Activated B cell treated with CpG ODN at 0.5 μM for 24 hours (primary cell): Measurements from ENCODE around the gene MAG. TPM values are rescaled to one million over a fixed set of nuclear protein-coding genes. Genes with fewer than 3 reads are reported as not detected.

Experiments
- ATAC-seq: fragments of 200-7000 bp; cut with Tn5 transposase; one replicate; pipeline ENCODE4 v1.10.0; 2021; ENCODE audit warnings: low read depth, mild to moderate bottlenecking, moderate library complexity
- CTCF ChIA-PET: fragments of 350-600 bp; sonication (Branson Sonifier 250); formaldehyde crosslinking; loops from one replicate; lab custom pipeline; 2021; ENCODE audit warnings: antibody characterized with exemption; lab: Charles Lee
- POLR2A ChIA-PET: fragments of 350-600 bp; sonication (Branson Sonifier 250); formaldehyde crosslinking; loops from one replicate; lab custom pipeline; 2021; ENCODE audit warnings: antibody characterized with exemption; lab: Charles Lee
- DNase-seq: peaks from one replicate; pipeline ENCODE4 v3.0.0; 2022
- H3K27ac Mint-ChIP-seq: one replicate; pipeline ENCODE4 v1.8.0; 2020; ENCODE audit warnings: mixed read lengths
- H3K27me3 Mint-ChIP-seq: one replicate; pipeline ENCODE4 v1.8.0; 2021; ENCODE audit warnings: mixed read lengths
- H3K36me3 Mint-ChIP-seq: one replicate; pipeline ENCODE4 v1.8.0; 2021; ENCODE audit warnings: low read depth, mixed read lengths
- H3K4me1 Mint-ChIP-seq: one replicate; pipeline ENCODE4 v1.8.0; 2021; ENCODE audit warnings: mixed read lengths
- H3K4me3 Mint-ChIP-seq: one replicate; pipeline ENCODE4 v1.8.0; 2020; ENCODE audit warnings: mild to moderate bottlenecking, mixed read lengths
- H3K9me3 Mint-ChIP-seq: one replicate; pipeline ENCODE4 v1.8.0; 2020; ENCODE audit warnings: mixed read lengths
- intact Hi-C: fragments of 100-400 bp; cut with micrococcal nuclease; formaldehyde crosslinking; loops from one replicate; pipeline ENCODE4 v1.15.1; 2024
- total RNA-seq: library from RNA; stranded (reverse); gene quantifications from 2 replicates; pipeline ENCODE4 v1.2.3, GENCODE V29; 2022
- TF ChIP-seq, protein P1 (sequence below): fragments of 200-600 bp; IDR thresholded peaks from one replicate; pipeline ENCODE4 v1.8.0; 2022; ENCODE audit warnings: antibody characterized with exemption, mild to moderate bottlenecking

Gene MAG
- total RNA-seq, 1 donor from 2014 or later, result 0.31 TPM

DNA sequence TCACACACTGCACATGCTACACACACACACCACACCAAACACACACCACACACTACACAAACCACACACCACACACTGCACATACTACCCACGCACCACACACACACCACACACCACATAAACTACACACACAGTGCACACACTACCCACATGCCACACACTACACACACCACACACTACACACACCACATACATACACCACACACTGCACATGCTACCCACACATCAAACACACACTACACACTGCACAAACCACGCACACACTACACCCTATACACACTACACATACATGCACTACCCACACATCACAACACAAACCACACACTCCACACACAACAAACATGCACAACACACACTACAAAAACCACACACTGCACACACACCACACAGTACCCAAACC, 6.0 kb downstream of the MAG start:
- no peaks in the 10 kb centered on the region for H3K9me3 Mint-ChIP-seq

DNA sequence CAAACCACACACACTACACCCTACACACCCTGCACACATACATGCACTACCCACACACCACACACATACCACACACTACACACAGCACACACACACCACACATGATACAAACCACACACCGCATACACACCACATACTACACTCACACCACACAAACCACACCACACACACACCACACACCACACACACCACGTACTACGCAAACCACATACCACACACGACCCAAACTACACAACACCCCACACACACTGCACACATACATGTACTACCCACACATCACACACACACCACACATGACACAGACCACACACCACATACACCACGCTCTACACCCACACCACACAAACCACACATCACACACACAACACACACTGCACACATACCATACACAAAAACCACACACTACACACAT, 6.6 kb downstream of the MAG start:
- Mint-ChIP-seq H3K27me3 (no peaks in the 10 kb centered on the region), H3K4me3 (no peak overlapping the region), H3K4me1 (peaks cover 9% of the 10 kb centered on the region), H3K9me3 (no peaks in the 10 kb centered on the region), H3K36me3 (no peaks in the 10 kb centered on the region), H3K27ac (no peak overlapping the region)
- POLR2A ChIA-PET, result no interaction called here
- CTCF ChIA-PET, result no interaction called here
- no peak for DNase-seq
- intact Hi-C loops, result loop anchor here (5.0 kb wide), 1 partner anchor 34 kb away; no protein-coding TSS in a partner anchor
- TF ChIP-seq, protein P1, sequence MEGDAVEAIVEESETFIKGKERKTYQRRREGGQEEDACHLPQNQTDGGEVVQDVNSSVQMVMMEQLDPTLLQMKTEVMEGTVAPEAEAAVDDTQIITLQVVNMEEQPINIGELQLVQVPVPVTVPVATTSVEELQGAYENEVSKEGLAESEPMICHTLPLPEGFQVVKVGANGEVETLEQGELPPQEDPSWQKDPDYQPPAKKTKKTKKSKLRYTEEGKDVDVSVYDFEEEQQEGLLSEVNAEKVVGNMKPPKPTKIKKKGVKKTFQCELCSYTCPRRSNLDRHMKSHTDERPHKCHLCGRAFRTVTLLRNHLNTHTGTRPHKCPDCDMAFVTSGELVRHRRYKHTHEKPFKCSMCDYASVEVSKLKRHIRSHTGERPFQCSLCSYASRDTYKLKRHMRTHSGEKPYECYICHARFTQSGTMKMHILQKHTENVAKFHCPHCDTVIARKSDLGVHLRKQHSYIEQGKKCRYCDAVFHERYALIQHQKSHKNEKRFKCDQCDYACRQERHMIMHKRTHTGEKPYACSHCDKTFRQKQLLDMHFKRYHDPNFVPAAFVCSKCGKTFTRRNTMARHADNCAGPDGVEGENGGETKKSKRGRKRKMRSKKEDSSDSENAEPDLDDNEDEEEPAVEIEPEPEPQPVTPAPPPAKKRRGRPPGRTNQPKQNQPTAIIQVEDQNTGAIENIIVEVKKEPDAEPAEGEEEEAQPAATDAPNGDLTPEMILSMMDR, result no peak
- ATAC-seq, result no peak

More for the DNA sequence above, 6.0 kb downstream of the MAG start:
- H3K4me3 Mint-ChIP-seq, result no peak overlapping the region
- no peak for ATAC-seq
- intact Hi-C loops, result loop anchor here (5.0 kb wide), 1 partner anchor 34 kb away; no protein-coding TSS in a partner anchor
- no peaks in the 10 kb centered on the region for H3K36me3 Mint-ChIP-seq
- POLR2A ChIA-PET, result no interaction called here
- no peaks in the 10 kb centered on the region for H3K27me3 Mint-ChIP-seq
- DNase-seq, result no peak
- no peak overlapping the region for H3K27ac Mint-ChIP-seq
- TF ChIP-seq, protein P1, result no peak
- CTCF ChIA-PET, result no interaction called here
- H3K4me1 Mint-ChIP-seq, result peaks cover 10% of the 10 kb centered on the region

DNA sequence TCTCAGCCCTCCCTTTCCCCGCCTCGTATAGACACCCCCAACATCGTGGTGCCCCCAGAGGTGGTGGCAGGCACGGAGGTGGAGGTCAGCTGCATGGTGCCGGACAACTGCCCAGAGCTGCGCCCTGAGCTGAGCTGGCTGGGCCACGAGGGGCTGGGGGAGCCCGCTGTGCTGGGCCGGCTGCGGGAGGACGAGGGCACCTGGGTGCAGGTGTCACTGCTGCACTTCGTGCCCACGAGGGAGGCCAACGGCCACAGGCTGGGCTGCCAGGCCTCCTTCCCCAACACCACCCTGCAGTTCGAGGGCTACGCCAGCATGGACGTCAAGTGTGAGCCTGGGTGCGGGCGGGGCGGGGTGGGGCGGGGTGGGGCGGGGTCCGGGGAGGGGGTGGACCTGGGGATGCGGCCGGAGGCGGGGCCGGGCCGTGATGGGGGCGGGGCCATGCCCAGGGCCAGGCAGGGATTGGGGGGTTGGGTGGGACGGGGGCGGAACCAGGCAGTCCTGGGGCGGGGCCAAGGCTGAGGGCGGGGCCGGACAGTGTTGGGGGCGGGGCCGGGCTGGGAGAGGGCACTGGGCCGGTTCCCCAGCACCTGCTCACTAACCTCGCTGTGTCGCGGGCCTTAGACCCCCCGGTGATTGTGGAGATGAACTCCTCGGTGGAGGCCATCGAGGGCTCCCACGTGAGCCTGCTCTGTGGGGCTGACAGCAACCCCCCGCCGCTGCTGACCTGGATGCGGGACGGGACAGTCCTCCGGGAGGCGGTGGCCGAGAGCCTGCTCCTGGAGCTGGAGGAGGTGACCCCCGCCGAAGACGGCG, 7.8 kb downstream of the MAG start:
- ATAC-seq, result no peak
- intact Hi-C loops, result loop anchor here (5.0 kb wide), 1 partner anchor 33 kb away; no protein-coding TSS in a partner anchor
- DNase-seq, result no peak
- Mint-ChIP-seq H3K27me3 (no peaks in the 10 kb centered on the region), H3K4me3 (no peak overlapping the region), H3K36me3 (no peaks in the 10 kb centered on the region), H3K27ac (no peak overlapping the region), H3K9me3 (no peaks in the 10 kb centered on the region), H3K4me1 (peaks cover 14% of the 10 kb centered on the region)
- ChIA-PET CTCF (no interaction called here), POLR2A (no interaction called here)
- TF ChIP-seq, protein P1, result no peak

DNA sequence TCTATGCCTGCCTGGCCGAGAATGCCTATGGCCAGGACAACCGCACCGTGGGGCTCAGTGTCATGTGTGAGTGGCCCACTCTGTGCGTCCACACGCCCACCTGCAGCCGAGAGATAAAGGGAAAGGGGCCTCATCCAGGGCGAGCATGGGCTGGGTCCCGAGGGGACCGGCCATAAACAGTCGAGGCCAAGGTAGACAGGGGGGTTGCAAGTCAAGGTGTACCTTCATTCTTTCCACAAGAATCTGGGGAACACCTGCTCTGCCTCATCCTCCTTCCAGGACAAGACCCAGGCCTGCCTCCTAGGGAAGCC, 8.3 kb downstream of the MAG start:
- Mint-ChIP-seq H3K9me3 (no peaks in the 10 kb centered on the region), H3K36me3 (no peaks in the 10 kb centered on the region), H3K4me1 (peaks cover 11% of the 10 kb centered on the region), H3K27ac (no peak overlapping the region), H3K4me3 (no peak overlapping the region), H3K27me3 (no peaks in the 10 kb centered on the region)
- ChIA-PET CTCF (no interaction called here), POLR2A (no interaction called here)
- DNase-seq (no peak), ATAC-seq (no peak)
- intact Hi-C loops, result no loop called here
- TF ChIP-seq, protein P1, result no peak

DNA sequence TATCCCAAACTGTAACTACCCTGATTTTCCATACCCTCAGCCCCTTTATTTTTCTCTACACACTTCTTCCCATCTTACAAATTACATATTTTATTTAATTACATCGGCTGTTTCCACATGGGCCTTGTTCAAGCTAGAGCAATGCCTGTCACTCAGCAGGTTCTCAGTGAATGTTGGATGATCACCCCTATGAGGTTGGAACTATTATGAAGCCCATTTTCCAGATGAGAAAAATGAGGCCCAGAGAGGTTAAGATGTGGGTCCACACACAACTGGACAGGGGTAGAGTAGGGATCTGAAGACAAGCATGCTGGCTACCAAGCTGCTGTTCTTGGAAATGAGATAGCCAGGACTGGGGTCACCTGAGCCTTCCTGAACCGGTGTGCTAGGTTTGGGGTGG, 10.0 kb downstream of the MAG start:
- TF ChIP-seq, protein P1, result no peak
- no peak overlapping the region for H3K27ac Mint-ChIP-seq
- no peak for DNase-seq
- intact Hi-C loops, result no loop called here
- POLR2A ChIA-PET, result interaction anchor here (0.7 kb wide), 2 partner anchors 14 to 30 kb away, joined by 8 read pairs; no protein-coding TSS in a partner anchor
- CTCF ChIA-PET, result no interaction called here
- ATAC-seq, result no peak
- no peaks in the 10 kb centered on the region for H3K27me3 Mint-ChIP-seq
- no peaks in the 10 kb centered on the region for H3K9me3 Mint-ChIP-seq
- H3K4me3 Mint-ChIP-seq, result no peak overlapping the region
- H3K4me1 Mint-ChIP-seq, result peaks cover 22% of the 10 kb centered on the region
- no peaks in the 10 kb centered on the region for H3K36me3 Mint-ChIP-seq
